Pancreas (tissue), 10 donors: ENCODE data around the gene IQGAP2. TPM values are rescaled to one million over a fixed set of nuclear protein-coding genes. Genes with fewer than 3 reads are reported as not detected.
A peak's percentile ranks its signal among the peaks of the same experiment; 100 is the strongest.

Experiments used
- ATAC-seq, 4 donors: fragments of 200-7000 bp; cut with Tn5 transposase; one replicate each; pipeline versions ENCODE4 v1.8.0 to v1.9.1; 2020; ENCODE audit warnings: mild to moderate bottlenecking in 4 of 4, moderate library complexity in 4 of 4
- DNase-seq, 6 donors: peaks; one replicate each; pipeline ENCODE4 v3.0.0-alpha.2; 2020
- FAIRE-seq: peaks from 2 replicates; lab custom pipeline; 2012; peaks lifted over from hg19 to GRCh38; lab: Jason Lieb, UNC
- H3K27ac ChIP-seq, 4 donors: fragments of 200-600 bp; sonication (generic); 1 replicate in 3 of 4; 2 replicates in 1 of 4; pipeline versions ENCODE4 v1.5.0 to v1.8.0; 2020
- H3K27me3 ChIP-seq, 4 donors: fragments of 200-600 bp; one replicate each; pipeline ENCODE4 v1.8.0; 2021
- H3K36me3 ChIP-seq, 3 donors: fragments of 200-600 bp; sonication (generic) in 1 of 3; one replicate each; pipeline versions ENCODE4 v1.5.0 to v1.8.0; 2020 to 2021
- H3K4me1 ChIP-seq, 3 donors: fragments of 200-600 bp; one replicate each; pipeline ENCODE4 v1.8.0; 2021
- H3K4me3 ChIP-seq, 4 donors: fragments of 200-600 bp; sonication (generic) in 2 of 4; one replicate each; pipeline versions ENCODE4 v1.5.0 to v1.8.0; 2020 to 2021
- H3K9me3 ChIP-seq, 4 donors: fragments of 200-600 bp; one replicate each; pipeline ENCODE4 v1.8.0; 2021
- WGBS, 2 donors: extraction: QIAGEN DNeasy Blood & Tissue Kit; methylation state at CpG; one replicate each; pipeline ENCODE4 v1.1.7; 2013; 5-methylcytosine and 5-hydroxymethylcytosine counted together
- intact Hi-C, 3 donors: fragments of 100-400 bp; cut with DNase I; formaldehyde crosslinking; loops; one replicate each; pipeline versions ENCODE4 v1.11.1 to v1.14.2; 2022
- polyA plus RNA-seq, 2 donors: library from polyadenylated mRNA; stranded (reverse); fragments of 200-250 nt; gene quantifications; one replicate each; pipeline ENCODE4 v1.2.3, GENCODE V29; 2013
- total RNA-seq, 6 donors: library from RNA; stranded (reverse); fragmentation: NEBNext Ultra II Directional in 4 of 6; extraction: Animal tissue kit (Norgen Biotek cat#: 25700) in 4 of 6; gene quantifications; one replicate each; pipeline versions ENCODE4 v1.2.1 to v1.2.4, GENCODE V29; 2021 to 2023
- TF ChIP-seq, protein P1 (sequence below), 4 donors: fragments of 200-600 bp; sonication (generic) in 3 of 4; IDR thresholded peaks; one replicate each; pipeline versions ENCODE4 v1.5.0 to v1.8.0; 2021; ENCODE audit warnings: antibody characterized with exemption in 4 of 4
- donor health status: healthy with polysubstance abuse.
- donor health status: DM: no; HTN: no; CAD: no; lungs with moderate emphysema.
- donor health status: DM: no; HTN: no; CAD: no.
- donor health status: control.
- donor health status: control.
- donor health status: Bipolar disorder and iron deficiency.
- donor health status: DM: yes; HTN: yes; CAD: no.
- donor health status: DM: no; HTN: no; CAD: no.
- donor health status: DM: no; HTN: no; CAD: no.
- donor health status: DM: yes; HTN: yes; CAD: no.

Gene IQGAP2
- total and polyA plus RNA-seq, 8 donors: 14.4 to 54.0 (median 35.2) TPM

DNA sequence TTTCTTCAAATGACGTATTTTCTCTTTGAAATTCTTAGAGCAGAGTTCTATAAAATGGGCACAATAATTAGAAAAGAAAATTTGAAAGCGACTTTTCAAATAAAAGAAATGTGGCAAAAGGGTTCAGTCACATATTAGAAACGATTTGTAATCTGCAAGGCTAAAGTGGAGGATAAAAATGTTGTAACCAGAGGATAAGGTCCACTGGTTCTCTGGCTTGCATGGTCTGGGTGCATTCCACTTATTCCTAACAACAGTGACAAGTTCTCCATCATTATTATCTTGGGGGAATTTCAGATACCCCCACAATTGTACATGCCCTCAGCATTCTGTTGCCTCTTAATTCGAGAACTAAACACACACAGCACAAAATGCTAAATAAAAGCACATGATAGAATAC lies 91.1 kb downstream of the IQGAP2 start:
- DNase-seq (no peak), ATAC-seq (no peak), FAIRE-seq (no peak)

DNA sequence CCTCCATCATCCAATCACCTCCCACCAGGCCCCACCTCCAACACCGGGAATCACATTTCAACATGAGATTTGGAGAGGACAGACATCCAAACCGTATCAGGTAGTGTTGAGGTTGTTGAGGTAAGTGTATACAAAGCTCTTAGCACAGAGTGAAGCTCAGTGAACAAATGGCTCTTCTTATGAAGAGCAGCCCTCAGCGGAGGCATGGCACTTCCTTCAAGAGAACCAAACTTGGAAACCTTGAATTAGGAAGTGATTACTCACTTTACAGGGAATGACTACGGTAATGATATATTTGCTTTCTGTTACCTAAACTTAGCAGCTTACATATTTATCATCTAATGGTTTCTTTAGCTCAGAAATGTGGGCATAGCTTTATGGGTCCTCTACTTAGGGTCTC lies 92.8 kb downstream of the IQGAP2 start:
- TF ChIP-seq, protein P1, sequence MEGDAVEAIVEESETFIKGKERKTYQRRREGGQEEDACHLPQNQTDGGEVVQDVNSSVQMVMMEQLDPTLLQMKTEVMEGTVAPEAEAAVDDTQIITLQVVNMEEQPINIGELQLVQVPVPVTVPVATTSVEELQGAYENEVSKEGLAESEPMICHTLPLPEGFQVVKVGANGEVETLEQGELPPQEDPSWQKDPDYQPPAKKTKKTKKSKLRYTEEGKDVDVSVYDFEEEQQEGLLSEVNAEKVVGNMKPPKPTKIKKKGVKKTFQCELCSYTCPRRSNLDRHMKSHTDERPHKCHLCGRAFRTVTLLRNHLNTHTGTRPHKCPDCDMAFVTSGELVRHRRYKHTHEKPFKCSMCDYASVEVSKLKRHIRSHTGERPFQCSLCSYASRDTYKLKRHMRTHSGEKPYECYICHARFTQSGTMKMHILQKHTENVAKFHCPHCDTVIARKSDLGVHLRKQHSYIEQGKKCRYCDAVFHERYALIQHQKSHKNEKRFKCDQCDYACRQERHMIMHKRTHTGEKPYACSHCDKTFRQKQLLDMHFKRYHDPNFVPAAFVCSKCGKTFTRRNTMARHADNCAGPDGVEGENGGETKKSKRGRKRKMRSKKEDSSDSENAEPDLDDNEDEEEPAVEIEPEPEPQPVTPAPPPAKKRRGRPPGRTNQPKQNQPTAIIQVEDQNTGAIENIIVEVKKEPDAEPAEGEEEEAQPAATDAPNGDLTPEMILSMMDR (IDR thresholded peaks at IDR 0.05): no peak
- Histone ChIP-seq H3K27ac (no peak overlapping the region), H3K36me3 (no peaks in the 10 kb centered on the region), H3K4me1 (peaks cover 8 to 14% (median 12%) of the 10 kb centered on the region in 3 donors), H3K9me3 (no peaks in the 10 kb centered on the region), H3K4me3 (no peak overlapping the region), H3K27me3 (no peaks in the 10 kb centered on the region)
- DNase-seq (no peak), ATAC-seq (no peak), FAIRE-seq (no peak)
- 79 to 80% methylated on average over 4 of the region's 4 CpGs for WGBS, 2 donors
- intact Hi-C loops: no loop called here

More for the DNA sequence above, 91.1 kb downstream of the IQGAP2 start:
- H3K27me3 ChIP-seq: no peaks in the 10 kb centered on the region
- H3K9me3 ChIP-seq: no peaks in the 10 kb centered on the region
- intact Hi-C loops: no loop called here
- 78% methylated on average over 4 of the region's 4 CpGs for WGBS, 2 donors
- no peak overlapping the region for H3K4me3 ChIP-seq
- TF ChIP-seq, protein P1 (IDR thresholded peaks at IDR 0.05): no peak
- H3K4me1 ChIP-seq: peaks cover 8 to 19% (median 15%) of the 10 kb centered on the region in 3 donors
- H3K36me3 ChIP-seq: no peaks in the 10 kb centered on the region
- no peak overlapping the region for H3K27ac ChIP-seq

DNA sequence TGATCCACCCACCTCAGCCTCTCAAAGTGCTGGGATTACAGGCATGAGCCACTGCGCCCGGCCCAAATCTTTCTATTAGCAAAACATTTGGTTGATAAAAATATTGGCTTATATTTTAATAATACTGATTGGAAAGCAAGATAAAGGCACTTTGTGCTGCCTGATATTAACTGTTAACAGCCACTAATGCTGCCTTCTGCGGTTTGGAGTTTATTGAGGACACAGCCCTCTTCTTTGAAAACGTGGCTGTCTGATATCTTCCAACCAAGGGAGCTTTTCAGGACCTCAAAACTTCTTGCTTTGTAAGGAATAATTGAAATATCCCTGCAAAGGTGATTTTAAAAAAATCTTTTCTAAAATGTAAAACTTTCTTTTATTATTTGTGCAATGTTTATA lies 94.0 kb downstream of the IQGAP2 start:
- FAIRE-seq (no peak), ATAC-seq (no peak), DNase-seq (no peak)
- Histone ChIP-seq H3K4me1 (peaks cover 3 to 8% (median 5%) of the 10 kb centered on the region in 3 donors), H3K27ac (no peak overlapping the region), H3K9me3 (no peaks in the 10 kb centered on the region), H3K27me3 (no peaks in the 10 kb centered on the region), H3K36me3 (no peaks in the 10 kb centered on the region), H3K4me3 (no peak overlapping the region)
- intact Hi-C loops: no loop called here
- whole genome bisulfite sequencing, 2 donors: 43 to 56% methylated on average over 4 of the region's 4 CpGs
- TF ChIP-seq, protein P1 (IDR thresholded peaks at IDR 0.05): no peak

DNA sequence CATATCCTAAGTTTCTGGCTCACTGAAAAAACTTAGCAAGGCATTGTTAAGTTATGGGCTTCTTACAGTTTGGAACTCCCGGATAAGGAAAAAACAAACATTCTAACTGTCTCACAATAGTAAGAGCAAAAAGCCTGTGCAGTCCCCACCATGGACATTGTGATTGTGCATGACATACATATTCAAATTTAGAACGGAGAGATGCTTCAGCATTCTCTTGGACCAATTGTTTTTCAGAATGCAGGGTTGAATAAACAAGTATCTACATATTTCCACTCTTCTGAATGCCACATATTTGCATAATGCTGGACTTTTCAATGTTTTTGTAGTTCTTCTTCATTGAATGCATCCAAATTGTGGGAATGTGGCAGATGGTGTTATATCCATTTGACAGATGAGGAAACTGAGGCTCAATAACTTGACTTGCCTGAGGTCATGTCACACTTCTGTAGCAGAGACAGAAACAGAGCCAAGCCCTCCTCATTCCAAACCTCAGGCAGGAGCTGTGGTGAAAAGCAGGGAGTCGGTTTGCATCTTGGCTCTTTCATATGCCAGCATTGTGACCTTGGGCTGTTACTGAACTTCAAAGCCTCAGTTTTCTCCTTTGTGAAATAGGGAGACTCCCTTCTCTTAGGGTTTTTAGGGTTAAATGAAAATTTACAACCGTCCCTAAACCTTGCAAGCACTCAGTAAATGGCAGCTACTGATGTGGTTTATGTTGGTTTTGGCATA lies 95.1 kb downstream of the IQGAP2 start:
- Histone ChIP-seq H3K27ac (no peak overlapping the region), H3K4me1 (peaks cover 0 to 8% (median 5%) of the 10 kb centered on the region in 3 donors), H3K9me3 (no peaks in the 10 kb centered on the region), H3K27me3 (no peaks in the 10 kb centered on the region), H3K4me3 (no peak overlapping the region), H3K36me3 (no peaks in the 10 kb centered on the region)
- TF ChIP-seq, protein P1 (IDR thresholded peaks at IDR 0.05): no peak
- FAIRE-seq: no peak
- intact Hi-C loops: no loop called here
- peak in 2 of 4 donors; percentile 44 to 61 for ATAC-seq
- 43 to 49% methylated on average over 4 of the region's 4 CpGs for whole genome bisulfite sequencing, 2 donors
- no peak for DNase-seq

DNA sequence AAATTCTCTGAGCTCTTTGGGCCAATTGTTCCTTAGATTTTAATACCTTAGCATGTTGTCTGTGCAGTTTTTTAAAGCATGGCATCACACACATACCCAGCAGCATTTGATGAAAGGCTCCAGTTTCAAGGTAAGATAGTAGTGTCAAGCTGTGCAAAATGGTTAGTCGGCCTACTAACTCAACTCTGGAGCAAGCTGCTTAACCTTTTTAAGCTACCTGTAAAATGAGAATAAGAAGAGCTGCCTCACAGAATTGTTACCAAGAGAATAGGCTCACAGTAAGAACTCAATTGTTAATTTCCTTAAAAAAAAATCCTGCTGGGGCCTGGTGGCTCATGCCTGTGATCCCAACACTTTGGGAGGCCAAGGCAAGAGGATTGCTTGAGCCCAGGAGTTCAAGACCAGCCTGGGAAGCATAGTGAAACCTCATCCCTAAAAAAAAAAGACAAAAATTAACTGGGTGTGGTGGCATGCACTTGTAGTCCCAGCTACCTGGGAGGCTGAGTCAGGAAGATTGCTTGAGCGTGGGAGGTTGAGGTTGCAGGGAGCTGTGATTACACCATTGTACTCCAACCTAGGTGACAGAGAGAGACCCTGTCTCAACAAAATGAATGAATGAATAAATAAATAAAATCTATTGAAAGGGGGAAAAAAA lies 96.5 kb downstream of the IQGAP2 start:
- DNase-seq (no peak), FAIRE-seq (no peak), ATAC-seq (no peak)
- TF ChIP-seq, protein P1 (IDR thresholded peaks at IDR 0.05): no peak
- H3K36me3 ChIP-seq: no peaks in the 10 kb centered on the region
- H3K27ac ChIP-seq: no peak overlapping the region
- H3K4me1 ChIP-seq: peaks cover 0 to 8% (median 5%) of the 10 kb centered on the region in 3 donors
- H3K4me3 ChIP-seq: no peak overlapping the region
- H3K9me3 ChIP-seq: no peaks in the 10 kb centered on the region
- intact Hi-C loops: no loop called here
- 86 to 90% methylated on average over 2 of the region's 2 CpGs for WGBS, 2 donors
- H3K27me3 ChIP-seq: no peaks in the 10 kb centered on the region
